Testis (tissue), 3 donors: ENCODE data around the gene SKAP2. TPM values are rescaled to one million over a fixed set of nuclear protein-coding genes. Genes with fewer than 3 reads are reported as not detected.

Source experiments
- DNase-seq: peaks from one replicate; pipeline ENCODE4 v3.0.0-alpha.2; 2019
- H3K27ac ChIP-seq, 2 donors: fragments of 200-600 bp; sonication (generic); one replicate each; pipeline ENCODE4 v1.5.1; 2019
- H3K27me3 ChIP-seq: fragments of 200-600 bp; sonication (generic); one replicate; pipeline ENCODE4 v1.5.1; 2019
- H3K36me3 ChIP-seq: fragments of 200-600 bp; sonication (generic); one replicate; pipeline ENCODE4 v1.5.1; 2017; ENCODE audit warnings: low read depth; ENCODE audit errors: missing control alignments
- H3K4me1 ChIP-seq: fragments of 200-600 bp; sonication (generic); one replicate; pipeline ENCODE4 v1.5.1; 2019
- H3K4me3 ChIP-seq, 2 donors: fragments of 200-600 bp; sonication (generic); one replicate each; pipeline ENCODE4 v1.5.1; 2017 to 2019
- H3K9me3 ChIP-seq: fragments of 200-600 bp; sonication (generic); one replicate; pipeline ENCODE4 v1.5.1; 2017
- CTCF ChIP-seq, 3 experiments: fragments of 450-650 bp in 2 of 3; fragments of 200-600 bp in 1 of 3; sonication (generic) in 1 of 3; IDR thresholded peaks; one replicate each; pipeline ENCODE4 v1.5.1; 2016 to 2019; ENCODE audit warnings: antibody characterized with exemption in 3 of 3, mild to moderate bottlenecking in 2 of 3, moderate library complexity in 1 of 3
- POLR2A ChIP-seq: fragments of 450-650 bp; IDR thresholded peaks from one replicate; pipeline ENCODE4 v1.6.1; 2017; ENCODE audit warnings: antibody characterized with exemption, mild to moderate bottlenecking, moderate library complexity
- WGBS, 2 donors: methylation state at CpG; one replicate each; pipeline ENCODE4 v1.1.5; 2018; 5-methylcytosine and 5-hydroxymethylcytosine counted together
- intact Hi-C: fragments of 100-400 bp; cut with DNase I; formaldehyde crosslinking; loops from one replicate; pipeline ENCODE4 v1.15.1; 2023; ENCODE audit warnings: low total_unique reads
- polyA plus RNA-seq: library from polyadenylated mRNA; stranded (reverse); fragments of 350-450 nt; fragmentation: Illumina TruSeq; extraction: RNeasy Lipid Tissue Mini Kit (QIAGEN cat#74804); gene quantifications from one replicate; pipeline ENCODE4 v1.2.3, GENCODE V29; 2014; ENCODE audit warnings: low read depth, low replicate concordance; ENCODE audit not compliant: insufficient read depth
- total RNA-seq, 2 donors: library from RNA; depleted of rRNA; stranded (reverse); fragments of >200 nt; gene quantifications; one replicate each; pipeline ENCODE4 v1.2.3, GENCODE V29; 2016

SKAP2 gene
- total and polyA plus RNA-seq, 3 donors from 2014 or later = 33.1 to 43.6 (median 33.9) TPM

- H3K4me3 ChIP-seq = no peak overlapping the region
- intact Hi-C loops = no loop called here
Observed at GRCh38 chr7:26726051-26726450, 138.3 kb downstream of the SKAP2 start.

DNA sequence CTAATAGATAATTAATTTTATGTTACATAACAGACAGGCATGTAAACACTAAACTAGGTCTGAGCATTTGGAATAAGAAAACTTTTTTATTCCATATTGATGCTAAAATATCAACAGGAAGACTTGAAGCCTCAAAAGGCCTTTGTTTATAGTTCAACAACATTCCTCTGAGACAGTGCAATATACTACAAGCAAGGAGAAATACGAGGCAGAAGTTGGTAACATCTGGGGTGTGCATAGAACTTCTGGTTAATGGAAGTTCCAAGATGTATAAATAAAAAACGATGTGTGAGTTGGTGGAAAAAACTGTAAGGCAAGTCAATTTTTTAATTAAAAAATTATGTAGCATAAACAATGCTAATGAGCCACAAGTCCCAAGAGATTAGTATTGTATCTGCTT lies 139.6 kb downstream of the SKAP2 start:
- Histone ChIP-seq H3K9me3 (no peaks in the 10 kb centered on the region), H3K36me3 (no peaks in the 10 kb centered on the region), H3K27ac (no peak overlapping the region), H3K27me3 (no peaks in the 10 kb centered on the region), H3K4me3 (no peak overlapping the region), H3K4me1 (no peaks in the 10 kb centered on the region)
- TF ChIP-seq POLR2A (no peak), CTCF (IDR thresholded peaks at IDR 0.05) (no peak)
- WGBS, 2 donors = 38 to 69% methylated on average over 2 of the region's 2 CpGs
- intact Hi-C loops = no loop called here
- no peak for DNase-seq

More at GRCh38 chr7:26726051-26726450, 138.3 kb downstream of the SKAP2 start:
- DNase-seq = no peak
- no peak for TF ChIP-seq CTCF (IDR thresholded peaks at IDR 0.05)
- Histone ChIP-seq H3K27me3 (no peaks in the 10 kb centered on the region), H3K9me3 (no peaks in the 10 kb centered on the region), H3K27ac (no peak overlapping the region), H3K4me1 (no peaks in the 10 kb centered on the region), H3K36me3 (no peaks in the 10 kb centered on the region)
- 40% methylated on average over 1 of the region's 1 CpG for WGBS, 2 donors

DNA sequence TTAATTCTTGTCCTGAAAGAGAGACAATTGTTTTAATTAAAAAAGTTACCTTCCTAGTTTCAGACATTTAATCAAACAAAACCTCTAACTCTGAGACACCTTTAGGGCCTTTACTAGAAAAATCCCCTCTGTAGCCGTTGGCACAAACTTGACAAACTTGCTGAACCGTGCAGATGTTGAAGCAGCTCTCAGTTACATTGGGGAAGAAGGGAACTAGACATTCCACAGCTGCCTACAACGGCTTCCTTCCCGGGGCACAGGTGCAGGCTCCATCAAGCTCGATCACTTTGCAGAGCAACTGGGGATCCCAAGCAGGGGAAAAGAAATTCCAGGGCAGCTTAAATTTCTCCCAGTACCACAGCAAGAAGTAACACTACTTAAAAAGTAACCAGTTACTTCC lies 141.3 kb downstream of the SKAP2 start:
- intact Hi-C loops = no loop called here
- DNase-seq = no peak
- no peak overlapping the region for H3K4me3 ChIP-seq
- H3K36me3 ChIP-seq = no peaks in the 10 kb centered on the region
- no peak overlapping the region for H3K27ac ChIP-seq
- H3K27me3 ChIP-seq = no peaks in the 10 kb centered on the region
- H3K9me3 ChIP-seq = no peaks in the 10 kb centered on the region
- WGBS, 2 donors = 35 to 50% methylated on average over 5 of the region's 5 CpGs
- H3K4me1 ChIP-seq = no peaks in the 10 kb centered on the region
- TF ChIP-seq CTCF (IDR thresholded peaks at IDR 0.05) (no peak), POLR2A (no peak)

GRCh38 chr7:26721450-26721849 lies 142.9 kb downstream of the SKAP2 start:
- Histone ChIP-seq H3K4me1 (no peaks in the 10 kb centered on the region), H3K9me3 (no peaks in the 10 kb centered on the region), H3K4me3 (no peak overlapping the region), H3K27me3 (no peaks in the 10 kb centered on the region), H3K27ac (no peak overlapping the region), H3K36me3 (no peaks in the 10 kb centered on the region)
- intact Hi-C loops = no loop called here
- DNase-seq = no peak
- TF ChIP-seq POLR2A (no peak), CTCF (IDR thresholded peaks at IDR 0.05) (no peak)

- DNase-seq = no peak
- Histone ChIP-seq H3K27ac (no peak overlapping the region), H3K9me3 (no peaks in the 10 kb centered on the region), H3K4me1 (no peaks in the 10 kb centered on the region), H3K27me3 (no peaks in the 10 kb centered on the region), H3K36me3 (no peaks in the 10 kb centered on the region), H3K4me3 (no peak overlapping the region)
- intact Hi-C loops = no loop called here
- no peak for TF ChIP-seq POLR2A
- no peak for TF ChIP-seq CTCF (IDR thresholded peaks at IDR 0.05)
- WGBS, 2 donors = 93 to 95% methylated on average over 1 of the region's 1 CpG
Observed at GRCh38 chr7:26718063-26718462, 146.3 kb downstream of the SKAP2 start.
